ENCODE results near the gene ABCC1.
"Not testable (repeated sequence)": the region's sequence is repeated elsewhere in the genome, so short reads cannot be mapped to it uniquely, and the experiment has no call there.

The ABCC1 gene

DNA sequence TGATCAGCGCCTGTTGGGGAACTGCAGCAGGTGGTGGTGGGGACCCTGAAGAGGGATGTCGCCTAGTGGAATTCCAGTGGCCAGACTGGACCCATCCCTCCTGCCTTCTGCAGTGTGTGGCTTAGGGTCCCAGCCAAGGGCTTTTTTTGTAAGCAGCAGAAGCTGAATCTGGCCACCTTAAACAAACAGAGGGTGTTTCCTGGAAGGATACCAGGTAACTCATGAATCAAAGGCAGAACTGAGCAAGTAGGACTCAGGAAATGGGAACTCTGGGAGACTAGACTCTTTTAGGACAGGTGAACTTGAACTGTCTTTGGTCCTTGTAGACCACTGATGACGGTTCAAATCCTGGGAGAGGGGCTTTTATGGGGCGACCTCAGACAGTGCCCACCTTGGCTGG, 149.9 kb downstream of the ABCC1 start:
- H3K4me3 ChIP-seq (ENCODE audit: low read length) = no peak overlapping the region
- no peak for DNase-seq (ENCODE audit: low read depth)
- TF ChIP-seq, protein P1, sequence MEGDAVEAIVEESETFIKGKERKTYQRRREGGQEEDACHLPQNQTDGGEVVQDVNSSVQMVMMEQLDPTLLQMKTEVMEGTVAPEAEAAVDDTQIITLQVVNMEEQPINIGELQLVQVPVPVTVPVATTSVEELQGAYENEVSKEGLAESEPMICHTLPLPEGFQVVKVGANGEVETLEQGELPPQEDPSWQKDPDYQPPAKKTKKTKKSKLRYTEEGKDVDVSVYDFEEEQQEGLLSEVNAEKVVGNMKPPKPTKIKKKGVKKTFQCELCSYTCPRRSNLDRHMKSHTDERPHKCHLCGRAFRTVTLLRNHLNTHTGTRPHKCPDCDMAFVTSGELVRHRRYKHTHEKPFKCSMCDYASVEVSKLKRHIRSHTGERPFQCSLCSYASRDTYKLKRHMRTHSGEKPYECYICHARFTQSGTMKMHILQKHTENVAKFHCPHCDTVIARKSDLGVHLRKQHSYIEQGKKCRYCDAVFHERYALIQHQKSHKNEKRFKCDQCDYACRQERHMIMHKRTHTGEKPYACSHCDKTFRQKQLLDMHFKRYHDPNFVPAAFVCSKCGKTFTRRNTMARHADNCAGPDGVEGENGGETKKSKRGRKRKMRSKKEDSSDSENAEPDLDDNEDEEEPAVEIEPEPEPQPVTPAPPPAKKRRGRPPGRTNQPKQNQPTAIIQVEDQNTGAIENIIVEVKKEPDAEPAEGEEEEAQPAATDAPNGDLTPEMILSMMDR (conservative IDR thresholded peaks at IDR 0.05; ENCODE audit: low read length) = no peak

DNA sequence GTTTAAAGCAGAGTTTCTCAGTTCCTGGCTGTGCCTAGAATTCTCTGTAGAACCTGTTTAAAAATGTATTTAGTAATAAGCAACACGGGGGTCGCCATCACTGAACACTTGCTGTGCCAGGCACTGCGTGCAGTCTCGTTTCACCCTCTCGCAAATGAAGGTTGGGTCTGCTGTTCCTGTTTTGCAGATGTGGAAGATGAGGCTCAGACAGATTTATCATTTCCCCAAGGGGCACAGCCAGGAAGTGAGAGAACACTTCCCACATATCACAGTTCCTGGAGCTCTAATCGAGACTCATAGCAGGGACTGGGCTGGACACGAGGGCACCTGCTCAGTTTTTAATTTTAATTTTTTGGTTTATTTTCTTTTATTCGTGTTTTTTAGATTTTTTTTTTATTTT, 151.2 kb downstream of the ABCC1 start:
- TF ChIP-seq, protein P1 (conservative IDR thresholded peaks at IDR 0.05; ENCODE audit: low read length) = no peak
- no peak for DNase-seq (ENCODE audit: low read depth)
- H3K4me3 ChIP-seq (ENCODE audit: low read length) = no peak overlapping the region

DNA sequence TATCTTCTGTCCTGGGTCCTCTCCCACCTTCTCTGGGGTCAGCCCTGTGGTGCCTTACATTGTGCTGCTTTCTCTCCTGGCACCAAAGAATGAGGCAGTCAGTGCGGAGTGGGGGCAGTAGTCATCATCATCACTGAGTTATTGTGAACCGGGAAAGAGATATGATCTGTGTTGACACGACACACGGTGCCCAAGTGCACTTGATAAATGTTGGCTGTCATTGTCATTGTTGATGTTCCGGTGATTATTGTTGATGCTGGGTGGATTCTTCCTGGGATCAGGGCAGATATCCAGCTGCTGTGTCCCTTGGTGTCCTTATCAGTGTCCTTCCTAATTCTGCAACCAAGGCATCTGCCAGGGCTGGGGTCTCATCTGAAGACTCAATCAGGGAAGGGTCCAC, 152.2 kb downstream of the ABCC1 start:
- DNase-seq (ENCODE audit: low read depth) = no peak
- TF ChIP-seq, protein P1 (conservative IDR thresholded peaks at IDR 0.05; ENCODE audit: low read length) = no peak
- H3K4me3 ChIP-seq (ENCODE audit: low read length) = no peak overlapping the region

DNA sequence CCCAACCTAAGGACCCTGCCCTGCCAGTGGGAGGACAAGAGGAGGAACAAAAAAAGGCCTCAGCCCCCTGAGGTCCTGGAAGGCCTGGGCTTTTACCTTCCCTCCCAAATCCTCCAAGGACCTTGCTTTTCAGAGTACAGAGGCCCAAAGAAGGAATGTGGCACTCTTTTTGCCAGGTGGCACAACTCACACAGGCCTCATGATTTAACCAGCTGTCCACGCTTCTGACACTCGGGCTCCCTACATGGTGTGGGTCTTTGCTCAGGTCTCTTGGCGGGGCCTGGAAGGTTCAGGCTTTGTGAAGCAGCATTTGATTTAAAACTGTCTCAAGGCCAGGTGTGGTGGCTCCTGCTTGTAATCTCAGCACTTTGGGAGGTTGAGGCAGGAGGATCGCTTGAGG, 153.3 kb downstream of the ABCC1 start:
- no peak overlapping the region for H3K4me3 ChIP-seq (ENCODE audit: low read length)
- no peak for DNase-seq (ENCODE audit: low read depth)
- TF ChIP-seq, protein P1 (conservative IDR thresholded peaks at IDR 0.05; ENCODE audit: low read length) = no peak

DNA sequence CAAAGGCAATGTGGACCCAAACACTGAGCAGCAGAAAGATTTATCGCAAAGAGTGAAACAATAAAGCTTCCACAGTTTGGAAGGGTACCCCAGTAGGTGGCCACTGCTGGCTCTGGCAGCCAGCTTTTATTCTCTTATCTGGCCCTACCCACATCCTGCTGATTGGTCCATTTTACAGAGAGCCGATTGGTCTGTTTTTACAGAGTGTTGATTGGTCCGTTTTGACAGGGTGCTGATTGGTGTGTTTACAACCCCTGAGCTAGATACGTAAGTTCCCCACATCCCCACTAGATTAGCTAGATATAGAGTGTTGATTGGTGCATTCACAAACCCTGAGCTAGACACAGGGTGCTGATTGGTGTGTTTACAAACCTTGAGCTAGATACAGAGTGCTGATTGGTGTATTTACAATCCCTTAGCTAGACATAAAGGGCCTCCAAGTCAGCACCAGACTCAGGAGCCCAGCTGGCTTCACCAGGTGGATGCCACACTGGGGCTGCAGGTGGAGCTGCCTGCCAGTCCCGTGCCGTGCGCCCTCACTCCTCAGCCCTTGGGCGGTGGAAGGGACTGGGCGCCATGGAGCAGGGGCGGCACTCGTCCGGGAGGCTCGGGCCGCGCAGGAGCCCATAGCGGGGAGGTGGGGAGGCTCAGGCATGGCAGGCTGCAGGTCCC, 154.9 kb downstream of the ABCC1 start:
- not testable (repeated sequence) for H3K4me3 ChIP-seq (ENCODE audit: low read length); DNase-seq (ENCODE audit: low read depth)

DNA sequence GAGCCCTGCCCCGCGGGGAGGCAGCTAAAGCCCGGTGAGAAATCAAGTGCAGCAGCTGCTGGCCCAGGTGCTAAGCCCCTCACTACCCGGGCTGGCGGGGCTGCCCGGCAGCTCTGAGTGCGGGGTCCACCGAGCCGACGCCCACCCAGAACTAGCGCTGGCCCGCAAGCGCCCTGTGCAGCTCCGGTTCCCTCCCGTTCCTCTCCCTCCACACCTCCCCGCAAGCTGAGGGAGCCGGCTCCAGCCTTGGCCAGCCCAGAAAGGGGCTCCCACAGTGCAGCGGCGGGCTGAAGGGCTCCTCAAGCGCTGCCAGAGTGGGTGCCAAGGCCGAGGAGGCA, 155.4 kb downstream of the ABCC1 start:
- H3K4me3 ChIP-seq (ENCODE audit: low read length); DNase-seq (ENCODE audit: low read depth): not testable (repeated sequence)

DNA sequence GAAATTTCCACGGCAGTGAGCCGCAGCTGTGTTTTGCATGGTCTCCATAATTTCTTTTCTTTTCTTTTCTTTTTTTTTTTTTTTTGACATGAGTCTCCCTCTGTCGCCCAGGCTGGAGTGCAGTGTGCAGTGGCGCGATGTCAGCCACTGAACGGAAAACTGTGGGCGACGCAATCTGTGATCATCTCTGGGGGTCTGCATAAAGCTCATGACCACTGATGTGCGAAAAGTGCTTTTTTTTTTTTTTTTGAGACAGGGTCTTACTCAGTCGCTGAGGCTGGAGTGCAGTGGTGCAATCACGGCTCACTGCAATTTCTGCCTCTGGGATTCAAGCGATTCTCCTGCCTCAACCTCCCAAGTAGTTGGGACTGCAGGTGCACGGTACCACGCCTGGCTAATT, 156.2 kb downstream of the ABCC1 start:
- H3K4me3 ChIP-seq (ENCODE audit: low read length) = no peak overlapping the region
- TF ChIP-seq, protein P1 (conservative IDR thresholded peaks at IDR 0.05; ENCODE audit: low read length) = no peak
- no peak for DNase-seq (ENCODE audit: low read depth)

DNA sequence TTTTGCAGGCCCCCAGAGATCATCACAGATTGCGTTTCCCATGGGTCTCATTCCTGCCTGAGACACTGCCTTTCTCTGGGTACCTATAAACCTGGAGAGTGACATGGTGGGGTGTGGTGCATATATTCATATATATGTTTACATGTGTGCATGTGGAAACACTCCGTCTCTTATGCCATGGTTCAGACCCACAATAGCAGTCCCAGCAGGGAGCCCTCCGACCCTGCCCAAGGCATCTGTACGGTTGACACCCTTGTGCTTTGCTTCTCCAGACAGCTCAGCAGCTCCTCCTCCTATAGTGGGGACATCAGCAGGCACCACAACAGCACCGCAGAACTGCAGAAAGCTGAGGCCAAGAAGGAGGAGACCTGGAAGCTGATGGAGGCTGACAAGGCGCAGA, 157.1 kb downstream of the ABCC1 start:
- TF ChIP-seq, protein P1 (conservative IDR thresholded peaks at IDR 0.05; ENCODE audit: low read length) = no peak
- no peak overlapping the region for H3K4me3 ChIP-seq (ENCODE audit: low read length)

More for the DNA sequence above, 157.1 kb downstream of the ABCC1 start:
- no peak for DNase-seq (ENCODE audit: low read depth)

All from AG10803 (cell line).